GM19468 (cell line): ENCODE results near the gene EHD4.

Experiments used
- ATAC-seq: cut with Tn5 transposase; IDR thresholded peaks from one replicate; pipeline ENCODE4 v1.9.1; 2021; ENCODE audit warnings: mild to moderate bottlenecking, moderate library complexity, moderate number of reproducible peaks; ENCODE audit not compliant: unreplicated experiment; ENCODE audit errors: extremely low read depth

The EHD4 gene

GRCh38 chr15:41925086-41925608 lies 47.2 kb downstream of the EHD4 start:
- no peak for ATAC-seq

- no peak for ATAC-seq
Observed at GRCh38 chr15:41923401-41923997, 48.9 kb downstream of the EHD4 start.

- no peak for ATAC-seq
Observed at GRCh38 chr15:41922353-41922752, 50.0 kb downstream of the EHD4 start.

- ATAC-seq = no peak
Observed at GRCh38 chr15:41921639-41922038, 50.7 kb downstream of the EHD4 start.

- no peak for ATAC-seq
Observed at GRCh38 chr15:41921167-41921566, 51.2 kb downstream of the EHD4 start.

- ATAC-seq = no peak
Observed at GRCh38 chr15:41919954-41920538, 52.3 kb downstream of the EHD4 start.

- no peak for ATAC-seq
Observed at GRCh38 chr15:41919201-41919820, 53.0 kb downstream of the EHD4 start.

GRCh38 chr15:41918506-41919126 lies 53.7 kb downstream of the EHD4 start:
- no peak for ATAC-seq

GRCh38 chr15:41917767-41918430 lies 54.5 kb downstream of the EHD4 start:
- ATAC-seq = no peak

- no peak for ATAC-seq
Observed at GRCh38 chr15:41915255-41915994, 56.9 kb downstream of the EHD4 start.

- no peak for ATAC-seq
Observed at GRCh38 chr15:41914411-41914810, 57.9 kb downstream of the EHD4 start.

GRCh38 chr15:41913256-41913655 lies 59.1 kb downstream of the EHD4 start:
- no peak for ATAC-seq

GRCh38 chr15:41911691-41912345 lies 60.5 kb downstream of the EHD4 start:
- no peak for ATAC-seq

GRCh38 chr15:41908736-41909461 lies 63.5 kb downstream of the EHD4 start:
- no peak for ATAC-seq

- no peak for ATAC-seq
Observed at GRCh38 chr15:41907141-41907540, 65.2 kb downstream of the EHD4 start.

GRCh38 chr15:41906608-41907007 lies 65.7 kb downstream of the EHD4 start:
- no peak for ATAC-seq

GRCh38 chr15:41905036-41905793 lies 67.1 kb downstream of the EHD4 start:
- ATAC-seq = no peak

- no peak for ATAC-seq
Observed at GRCh38 chr15:41904541-41905005, 67.8 kb downstream of the EHD4 start.
